GM21619 (cell line): Measurements from ENCODE around the gene PLXNA4.

Experiments
- ATAC-seq: cut with Tn5 transposase; IDR thresholded peaks from one replicate; pipeline ENCODE4 v1.9.1; 2021; ENCODE audit not compliant: unreplicated experiment

Gene PLXNA4

GRCh38 chr7:132504852-132505251 is 71.4 kb downstream of the PLXNA4 start:
- no peak for ATAC-seq

- ATAC-seq = no peak
These were observed 72.2 kb downstream of the PLXNA4 start for GRCh38 chr7:132504071-132504470.

- ATAC-seq = no peak
These were observed 72.9 kb downstream of the PLXNA4 start for GRCh38 chr7:132503415-132503814.

- no peak for ATAC-seq
These were observed 74.3 kb downstream of the PLXNA4 start for GRCh38 chr7:132501956-132502355.

GRCh38 chr7:132500727-132501440 is 75.4 kb downstream of the PLXNA4 start:
- ATAC-seq = no peak

GRCh38 chr7:132499487-132499886 is 76.8 kb downstream of the PLXNA4 start:
- no peak for ATAC-seq

GRCh38 chr7:132499065-132499464 is 77.2 kb downstream of the PLXNA4 start:
- ATAC-seq = no peak

- no peak for ATAC-seq
These were observed 78.0 kb downstream of the PLXNA4 start for GRCh38 chr7:132498319-132498718.

- no peak for ATAC-seq
These were observed 79.2 kb downstream of the PLXNA4 start for GRCh38 chr7:132497098-132497497.

GRCh38 chr7:132495936-132496335 is 80.3 kb downstream of the PLXNA4 start:
- no peak for ATAC-seq

GRCh38 chr7:132494474-132494873 is 81.8 kb downstream of the PLXNA4 start:
- no peak for ATAC-seq

GRCh38 chr7:132492823-132493445 is 83.3 kb downstream of the PLXNA4 start:
- no peak for ATAC-seq

GRCh38 chr7:132491391-132491945 is 84.8 kb downstream of the PLXNA4 start:
- ATAC-seq = no peak

- ATAC-seq = no peak
These were observed 85.8 kb downstream of the PLXNA4 start for GRCh38 chr7:132490474-132490873.

GRCh38 chr7:132489776-132490237 is 86.5 kb downstream of the PLXNA4 start:
- ATAC-seq = no peak

- ATAC-seq = no peak
These were observed 87.5 kb downstream of the PLXNA4 start for GRCh38 chr7:132488634-132489302.

- ATAC-seq = no peak
These were observed 90.0 kb downstream of the PLXNA4 start for GRCh38 chr7:132486274-132486610.

GRCh38 chr7:132485600-132486273 is 90.5 kb downstream of the PLXNA4 start:
- ATAC-seq = no peak

- no peak for ATAC-seq
These were observed 91.1 kb downstream of the PLXNA4 start for GRCh38 chr7:132485136-132485535.

GRCh38 chr7:132482866-132483265 is 93.4 kb downstream of the PLXNA4 start:
- ATAC-seq = no peak

- ATAC-seq = no peak
These were observed 95.7 kb downstream of the PLXNA4 start for GRCh38 chr7:132480534-132480933.
